GM21381 (cell line): ENCODE data around the gene FANCM.
"Not testable (repeated sequence)": the region's sequence is repeated elsewhere in the genome, so short reads cannot be mapped to it uniquely, and the experiment has no call there.

ENCODE experiments used
- ATAC-seq: cut with Tn5 transposase; IDR thresholded peaks from one replicate; pipeline ENCODE4 v1.9.1; 2021; ENCODE audit warnings: mild to moderate bottlenecking, moderate library complexity; ENCODE audit not compliant: unreplicated experiment

The FANCM gene

GRCh38 chr14:45136399-45136798, 669 bp downstream of the FANCM start:
- ATAC-seq = no peak

- no peak for ATAC-seq
Measured at GRCh38 chr14:45140661-45141187, 5.0 kb downstream of the FANCM start.

- not testable (repeated sequence) for ATAC-seq
Measured at GRCh38 chr14:45142083-45142482, 6.4 kb downstream of the FANCM start.

GRCh38 chr14:45144658-45145057, 8.9 kb downstream of the FANCM start:
- peak; percentile 64 for ATAC-seq

- peak; percentile 48 for ATAC-seq
Measured at GRCh38 chr14:45145214-45145613, 9.5 kb downstream of the FANCM start.

GRCh38 chr14:45149602-45150001, 13.9 kb downstream of the FANCM start:
- no peak for ATAC-seq

GRCh38 chr14:45150386-45150890, 14.7 kb downstream of the FANCM start:
- no peak for ATAC-seq

GRCh38 chr14:45156067-45156466, 20.3 kb downstream of the FANCM start:
- ATAC-seq = no peak

GRCh38 chr14:45169906-45170305, 34.2 kb downstream of the FANCM start:
- ATAC-seq = no peak

- ATAC-seq = no peak
Measured at GRCh38 chr14:45177076-45177475, 41.3 kb downstream of the FANCM start.

- ATAC-seq = no peak
Measured at GRCh38 chr14:45181329-45181728, 45.6 kb downstream of the FANCM start.

GRCh38 chr14:45181806-45182205, 46.1 kb downstream of the FANCM start:
- no peak for ATAC-seq

GRCh38 chr14:45185100-45185814, 49.5 kb downstream of the FANCM start:
- ATAC-seq = no peak

- ATAC-seq = peak; percentile 67
Measured at GRCh38 chr14:45194964-45195363, 59.2 kb downstream of the FANCM start.

- no peak for ATAC-seq
Measured at GRCh38 chr14:45198551-45198950, 62.8 kb downstream of the FANCM start.

- ATAC-seq = no peak
Measured at GRCh38 chr14:45199230-45199629, 63.5 kb downstream of the FANCM start.

GRCh38 chr14:45201905-45202304, 66.2 kb downstream of the FANCM start:
- ATAC-seq = no peak

GRCh38 chr14:45204241-45204640, 68.5 kb downstream of the FANCM start:
- no peak for ATAC-seq

- no peak for ATAC-seq
Measured at GRCh38 chr14:45210159-45210558, 74.4 kb downstream of the FANCM start.

- ATAC-seq = no peak
Measured at GRCh38 chr14:45211295-45211694, 75.6 kb downstream of the FANCM start.

GRCh38 chr14:45212231-45212630, 76.5 kb downstream of the FANCM start:
- no peak for ATAC-seq

- ATAC-seq = not testable (repeated sequence)
Measured at GRCh38 chr14:45213716-45214115, 78.0 kb downstream of the FANCM start.

GRCh38 chr14:45214341-45214740, 78.6 kb downstream of the FANCM start:
- ATAC-seq = not testable (repeated sequence)
